GM19240 (cell line): ENCODE results near the gene PCGF3.
A peak's percentile ranks its signal among the peaks of the same experiment; 100 is the strongest.

ENCODE experiments used
- DNase-seq: peaks from one replicate; pipeline ENCODE4 v3.0.0; 2011; ENCODE audit warnings: low spot score; ENCODE audit not compliant: insufficient read length

Gene PCGF3

GRCh38 chr4:705278-706082 lies at the start of gene PCGF3:
TSS of gene PCGF3 (plus strand) at chr4:705832. CDS start at chr4:733681, 27,849 bp downstream.
- peak; percentile 97 for DNase-seq

GRCh38 chr4:656436-657337 lies 48.9 kb upstream of the PCGF3 start:
- no peak for DNase-seq

- no peak for DNase-seq
Measured at GRCh38 chr4:657338-657833, 48.2 kb upstream of the PCGF3 start.

GRCh38 chr4:657834-658667 lies 47.6 kb upstream of the PCGF3 start:
- no peak for DNase-seq

GRCh38 chr4:658681-659667 lies 46.7 kb upstream of the PCGF3 start:
- no peak for DNase-seq

GRCh38 chr4:659851-660250 lies 45.8 kb upstream of the PCGF3 start:
- DNase-seq: no peak

- DNase-seq: no peak
Measured at GRCh38 chr4:660401-660800, 45.2 kb upstream of the PCGF3 start.

GRCh38 chr4:661231-661630 lies 44.4 kb upstream of the PCGF3 start:
- DNase-seq: no peak

GRCh38 chr4:661881-662761 lies 43.5 kb upstream of the PCGF3 start:
- DNase-seq: no peak

GRCh38 chr4:663046-663437 lies 42.6 kb upstream of the PCGF3 start:
- DNase-seq: no peak

- DNase-seq: no peak
Measured at GRCh38 chr4:663438-664428, 41.9 kb upstream of the PCGF3 start.

GRCh38 chr4:664713-665231 lies 40.9 kb upstream of the PCGF3 start:
- DNase-seq: no peak

- DNase-seq: no peak
Measured at GRCh38 chr4:665381-665750, 40.3 kb upstream of the PCGF3 start.

GRCh38 chr4:665751-666435 lies 39.7 kb upstream of the PCGF3 start:
- DNase-seq: no peak

- DNase-seq: no peak
Measured at GRCh38 chr4:666436-666810, 39.2 kb upstream of the PCGF3 start.

- no peak for DNase-seq
Measured at GRCh38 chr4:666822-667544, 38.6 kb upstream of the PCGF3 start.

GRCh38 chr4:667545-667925 lies 38.1 kb upstream of the PCGF3 start:
- DNase-seq: no peak
